Neural progenitor cell (in vitro differentiated cells): ENCODE data around the gene SLC38A10. TPM values are rescaled to one million over a fixed set of nuclear protein-coding genes. Genes with fewer than 3 reads are reported as not detected.
A peak's percentile ranks its signal among the peaks of the same experiment; 100 is the strongest.

ENCODE experiments used
- DNase-seq: peaks from one replicate; pipeline ENCODE4 v3.0.0-alpha.2; 2016; ENCODE audit warnings: low spot score
- H2AFZ ChIP-seq: fragments of 200-600 bp; sonication (generic); replicated peaks from 2 replicates; pipeline ENCODE4 v1.6.1; 2016; ENCODE audit warnings: antibody characterized with exemption
- H3F3A ChIP-seq: fragments of 200-600 bp; sonication (generic); 2 replicates; pipeline ENCODE4 v1.6.1; 2016; ENCODE audit warnings: antibody characterized with exemption, low read depth
- H3K27ac ChIP-seq: fragments of 200-600 bp; sonication (generic); 2 replicates; pipeline ENCODE4 v1.5.1; 2016; ENCODE audit warnings: mild to moderate bottlenecking
- H3K27me3 ChIP-seq: fragments of 200-600 bp; sonication (generic); 2 replicates; pipeline ENCODE4 v1.6.1; 2016; ENCODE audit warnings: mild to moderate bottlenecking, moderate library complexity
- H3K36me3 ChIP-seq: fragments of 200-600 bp; sonication (generic); 2 replicates; pipeline ENCODE4 v1.5.1; 2016
- H3K4me1 ChIP-seq: fragments of 200-600 bp; sonication (generic); 2 replicates; pipeline ENCODE4 v1.6.1; 2016; ENCODE audit warnings: mixed run types
- H3K4me2 ChIP-seq: fragments of 200-600 bp; sonication (generic); 2 replicates; pipeline ENCODE4 v1.6.1; 2016
- H3K4me3 ChIP-seq: fragments of 200-600 bp; sonication (generic); 2 replicates; pipeline ENCODE4 v1.5.1; 2016
- H3K79me2 ChIP-seq: fragments of 200-600 bp; sonication (generic); 2 replicates; pipeline ENCODE4 v1.6.1; 2016; ENCODE audit warnings: low read depth
- H3K9ac ChIP-seq: fragments of 200-600 bp; sonication (generic); 2 replicates; pipeline ENCODE4 v1.6.1; 2016
- H3K9me3 ChIP-seq: fragments of 200-600 bp; sonication (generic); 2 replicates; pipeline ENCODE4 v1.5.1; 2016; ENCODE audit warnings: low read depth
- H4K20me1 ChIP-seq: fragments of 200-600 bp; sonication (generic); 2 replicates; pipeline ENCODE4 v1.6.1; 2016; ENCODE audit warnings: low read depth
- H3K27ac Mint-ChIP-seq: 3 replicates; pipeline ENCODE4 v1.8.0; 2021; ENCODE audit warnings: mixed read lengths
- H3K27me3 Mint-ChIP-seq: 2 replicates; pipeline ENCODE4 v1.8.0; 2022; ENCODE audit warnings: low read depth, mild to moderate bottlenecking, inconsistent platforms, moderate library complexity, mixed read lengths; ENCODE audit not compliant: insufficient read depth
- H3K36me3 Mint-ChIP-seq: 3 replicates; pipeline ENCODE4 v1.8.0; 2021; ENCODE audit warnings: mixed read lengths
- H3K4me1 Mint-ChIP-seq: 3 replicates; pipeline ENCODE4 v1.8.0; 2021; ENCODE audit warnings: mixed read lengths
- H3K4me3 Mint-ChIP-seq: 3 replicates; pipeline ENCODE4 v1.8.0; 2021; ENCODE audit warnings: mild to moderate bottlenecking, moderate library complexity, mixed read lengths
- H3K9me3 Mint-ChIP-seq: 3 replicates; pipeline ENCODE4 v1.8.0; 2020; ENCODE audit warnings: mixed read lengths
- EZH2 ChIP-seq: fragments of 200-600 bp; sonication (generic); IDR thresholded peaks from 2 replicates; pipeline ENCODE4 v1.6.1; 2017; ENCODE audit warnings: antibody characterized with exemption, mild to moderate bottlenecking, moderate library complexity
- EZH2phosphoT487 ChIP-seq: fragments of 200-600 bp; sonication (generic); IDR thresholded peaks from 2 replicates; pipeline ENCODE4 v1.6.1; 2017; ENCODE audit warnings: antibody characterized with exemption
- total RNA-seq: library from RNA; depleted of rRNA; stranded (reverse); fragments of >200 nt; gene quantifications from 2 replicates; pipeline ENCODE4 v1.2.3, GENCODE V29; 2015; ENCODE audit warnings: low replicate concordance
- TF ChIP-seq, protein P1 (sequence below): fragments of 200-600 bp; sonication (generic); IDR thresholded peaks from 2 replicates; pipeline ENCODE4 v1.5.1; 2017; ENCODE audit warnings: antibody characterized with exemption, mild to moderate bottlenecking

SLC38A10 gene
- 8.3 and 31.4 TPM in 2 replicates for total RNA-seq

DNA sequence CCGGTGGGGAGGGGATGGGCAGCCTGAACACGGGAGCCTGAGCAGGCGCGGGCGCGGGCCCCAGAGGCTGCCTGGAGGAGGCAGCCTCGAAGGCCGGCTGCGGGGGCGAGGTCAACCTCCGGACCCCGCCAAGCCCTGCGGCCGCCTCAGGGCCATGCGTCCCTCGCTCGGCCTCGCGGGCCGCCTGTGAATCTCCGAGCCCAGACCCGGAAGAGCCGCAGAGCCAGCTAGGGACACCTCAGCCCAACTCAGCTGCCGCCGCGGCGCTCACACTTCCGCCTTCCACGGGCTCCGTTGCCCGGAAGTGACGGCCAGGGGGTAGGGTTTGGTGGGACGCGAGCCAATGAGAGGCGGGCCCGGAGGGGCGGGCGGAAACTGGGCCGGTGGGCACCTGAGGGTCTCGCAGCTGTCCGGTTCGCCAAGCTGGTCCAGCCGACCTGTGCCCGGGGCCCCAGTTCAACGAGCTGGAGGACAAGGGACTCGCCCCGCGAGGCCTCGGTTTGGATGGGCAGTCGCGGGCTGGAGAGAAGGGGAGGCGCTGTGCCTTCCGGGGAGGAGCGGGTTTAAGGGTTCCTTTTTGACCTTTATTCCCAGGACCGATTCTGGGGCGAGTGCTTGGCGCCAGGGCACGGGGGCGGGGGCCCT is at the start of gene SLC38A10:
Gene SLC38A10 (minus strand): TSS at position 277 of the 645 bp plus-strand sequence. CDS start 386 bp downstream, outside the sequence.
- Histone ChIP-seq H3K4me3 (peak within 1 kb of the TSS; percentile 89), H3K36me3 (no peaks in the 10 kb centered on the region), H3K9me3 (no peaks in the 10 kb centered on the region), H2AFZ (peak within 1 kb of the TSS; percentile 88), H3K9ac (peak within 1 kb of the TSS; percentile 65), H3K27ac (no peak within 1 kb of the TSS), H3K4me1 (no peaks in the 10 kb centered on the region), H4K20me1 (peaks cover 24% of the 10 kb centered on the region), H3K79me2 (peaks cover 38% of the 10 kb centered on the region), H3K4me2 (peak within 1 kb of the TSS; percentile 91), H3K27me3 (no peaks in the 10 kb centered on the region), H3F3A (peaks cover 16% of the 10 kb centered on the region)
- H3K27me3 Mint-ChIP-seq, result peaks cover 4% of the 10 kb centered on the region
- H3K4me3 Mint-ChIP-seq, result peak within 1 kb of the TSS; percentile 93
- H3K4me1 Mint-ChIP-seq, result peaks cover 19% of the 10 kb centered on the region
- DNase-seq, result peak; percentile 90
- H3K9me3 Mint-ChIP-seq, result no peaks in the 10 kb centered on the region
- peaks cover 2% of the 10 kb centered on the region for H3K36me3 Mint-ChIP-seq
- no peak within 1 kb of the TSS for H3K27ac Mint-ChIP-seq
- TF ChIP-seq, protein P1, sequence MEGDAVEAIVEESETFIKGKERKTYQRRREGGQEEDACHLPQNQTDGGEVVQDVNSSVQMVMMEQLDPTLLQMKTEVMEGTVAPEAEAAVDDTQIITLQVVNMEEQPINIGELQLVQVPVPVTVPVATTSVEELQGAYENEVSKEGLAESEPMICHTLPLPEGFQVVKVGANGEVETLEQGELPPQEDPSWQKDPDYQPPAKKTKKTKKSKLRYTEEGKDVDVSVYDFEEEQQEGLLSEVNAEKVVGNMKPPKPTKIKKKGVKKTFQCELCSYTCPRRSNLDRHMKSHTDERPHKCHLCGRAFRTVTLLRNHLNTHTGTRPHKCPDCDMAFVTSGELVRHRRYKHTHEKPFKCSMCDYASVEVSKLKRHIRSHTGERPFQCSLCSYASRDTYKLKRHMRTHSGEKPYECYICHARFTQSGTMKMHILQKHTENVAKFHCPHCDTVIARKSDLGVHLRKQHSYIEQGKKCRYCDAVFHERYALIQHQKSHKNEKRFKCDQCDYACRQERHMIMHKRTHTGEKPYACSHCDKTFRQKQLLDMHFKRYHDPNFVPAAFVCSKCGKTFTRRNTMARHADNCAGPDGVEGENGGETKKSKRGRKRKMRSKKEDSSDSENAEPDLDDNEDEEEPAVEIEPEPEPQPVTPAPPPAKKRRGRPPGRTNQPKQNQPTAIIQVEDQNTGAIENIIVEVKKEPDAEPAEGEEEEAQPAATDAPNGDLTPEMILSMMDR, result no peak
- no peak for TF ChIP-seq EZH2phosphoT487
- TF ChIP-seq EZH2, result no peak

DNA sequence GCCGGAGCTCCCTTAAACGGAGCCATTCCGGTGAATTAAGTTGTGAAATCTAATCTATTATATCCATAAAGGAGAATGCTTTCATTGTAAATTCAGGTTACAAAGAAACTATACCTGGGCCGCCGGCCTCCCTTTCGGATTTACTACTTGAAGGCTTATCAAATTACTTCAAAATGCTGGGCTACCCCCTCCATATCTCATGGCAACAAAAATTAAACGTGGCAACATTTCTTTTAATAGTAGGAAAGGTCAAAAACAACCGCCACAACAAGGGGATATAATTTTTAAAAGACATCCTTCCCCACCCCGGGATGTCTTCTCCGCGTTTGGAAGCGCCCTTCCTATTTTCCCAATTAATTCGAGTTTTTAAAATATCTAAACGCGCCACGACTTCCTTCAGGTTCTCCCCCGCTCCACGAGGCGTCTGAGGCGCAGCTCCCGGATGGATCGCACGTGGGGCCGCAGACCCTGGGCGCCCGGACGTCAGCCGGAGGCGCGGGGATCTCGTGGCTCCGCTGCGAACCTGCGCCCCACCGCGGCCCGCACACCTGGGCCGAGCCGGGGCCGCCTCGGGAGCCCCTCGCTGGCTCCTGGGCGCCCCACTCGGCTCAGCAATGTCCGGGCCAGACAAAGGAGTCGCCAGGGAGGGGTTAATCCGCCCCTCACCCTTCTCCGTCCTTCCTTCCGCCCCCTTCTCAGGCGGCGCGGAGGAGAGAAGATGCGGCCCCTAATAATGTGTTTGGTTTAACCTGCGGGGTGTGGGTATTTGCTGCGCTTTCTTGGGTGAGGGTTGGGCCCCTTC is 47.4 kb upstream of the SLC38A10 start:
- H2AFZ ChIP-seq, result no peak overlapping the region
- H3K4me1 ChIP-seq, result peaks cover 39% of the 10 kb centered on the region
- peaks cover 85% of the 10 kb centered on the region for H4K20me1 ChIP-seq
- Mint-ChIP-seq H3K27me3 (peaks cover 4% of the 10 kb centered on the region), H3K9me3 (no peaks in the 10 kb centered on the region), H3K4me1 (peaks cover 42% of the 10 kb centered on the region), H3K4me3 (peak overlapping the region; percentile 97), H3K27ac (peak overlapping the region; percentile 99), H3K36me3 (peaks cover 10% of the 10 kb centered on the region)
- no peak overlapping the region for H3K27ac ChIP-seq
- peaks cover 72% of the 10 kb centered on the region for H3F3A ChIP-seq
- H3K27me3 ChIP-seq, result peaks cover 43% of the 10 kb centered on the region
- H3K4me2 ChIP-seq, result peak overlapping the region; percentile 99
- peak overlapping the region; percentile 86 for H3K9ac ChIP-seq
- H3K36me3 ChIP-seq, result no peaks in the 10 kb centered on the region
- peak overlapping the region; percentile 98 for H3K4me3 ChIP-seq
- peak; percentile 21 for TF ChIP-seq EZH2phosphoT487
- TF ChIP-seq, protein P1, result no peak
- H3K79me2 ChIP-seq, result peaks cover 68% of the 10 kb centered on the region
- peak; percentile 81 for DNase-seq
- H3K9me3 ChIP-seq, result no peaks in the 10 kb centered on the region

DNA sequence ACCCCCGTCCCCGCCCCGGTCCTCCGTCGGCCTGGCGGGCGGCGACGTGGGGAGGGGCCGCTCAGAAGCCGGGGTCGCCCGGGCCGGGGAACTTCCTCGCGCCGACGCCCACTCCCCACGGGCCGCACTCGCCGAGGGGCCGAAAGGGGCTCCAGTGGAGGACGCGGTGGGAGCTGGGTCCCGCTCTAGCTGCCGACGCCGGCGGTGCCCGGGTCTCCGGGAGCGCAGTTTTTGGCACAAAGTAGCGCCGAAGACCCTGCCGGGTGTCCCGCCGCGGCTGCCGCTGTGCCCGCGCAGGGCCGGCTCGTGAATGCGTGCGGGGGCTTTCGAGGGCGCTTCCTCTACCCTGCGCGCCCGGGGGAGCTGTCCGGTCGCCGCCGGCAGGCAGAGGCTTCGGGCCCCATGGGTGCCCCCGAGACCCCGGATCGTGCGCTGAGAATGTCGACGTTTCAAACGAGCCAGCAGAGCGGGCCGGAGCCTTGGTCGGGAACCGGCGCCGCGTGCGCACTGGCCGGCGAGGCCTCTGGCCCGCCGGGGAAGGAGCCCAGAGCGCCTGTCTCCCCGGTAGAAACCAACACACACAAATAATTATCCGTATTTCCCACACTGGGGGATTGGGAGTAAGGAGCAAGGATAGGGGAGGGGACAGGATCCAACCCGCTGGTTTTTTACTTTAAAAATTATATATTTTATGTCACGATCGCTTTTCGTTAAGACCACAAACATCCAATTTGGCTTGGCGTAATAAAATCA is 46.6 kb upstream of the SLC38A10 start:
- Histone ChIP-seq H3F3A (peaks cover 64% of the 10 kb centered on the region), H4K20me1 (peaks cover 85% of the 10 kb centered on the region), H3K9me3 (no peaks in the 10 kb centered on the region), H3K4me1 (peaks cover 37% of the 10 kb centered on the region), H3K4me2 (peak overlapping the region; percentile 99), H3K79me2 (peaks cover 68% of the 10 kb centered on the region), H3K36me3 (no peaks in the 10 kb centered on the region), H3K27ac (no peak overlapping the region), H3K27me3 (peaks cover 35% of the 10 kb centered on the region), H3K9ac (no peak overlapping the region), H3K4me3 (peak overlapping the region; percentile 98), H2AFZ (no peak overlapping the region)
- DNase-seq, result peak; percentile 58
- H3K27me3 Mint-ChIP-seq, result peaks cover 4% of the 10 kb centered on the region
- no peaks in the 10 kb centered on the region for H3K9me3 Mint-ChIP-seq
- peaks cover 10% of the 10 kb centered on the region for H3K36me3 Mint-ChIP-seq
- TF ChIP-seq, protein P1, result no peak
- TF ChIP-seq EZH2 (peak; percentile 89), EZH2phosphoT487 (peak; percentile 56)
- H3K4me3 Mint-ChIP-seq, result peak overlapping the region; percentile 89
- H3K4me1 Mint-ChIP-seq, result peaks cover 38% of the 10 kb centered on the region
- peak overlapping the region; percentile 98 for H3K27ac Mint-ChIP-seq
